Gastrocnemius medialis (tissue), 4 donors: ENCODE measurements around the gene TFDP1. TPM values are rescaled to one million over a fixed set of nuclear protein-coding genes. Genes with fewer than 3 reads are reported as not detected.

Source experiments
- ATAC-seq, 2 donors: fragments of 150-250 bp; one replicate each; pipeline ENCODE4 v1.9.1; 2016
- DNase-seq, 2 donors: peaks; one replicate each; pipeline ENCODE4 v3.0.0-alpha.2; 2019
- H3K27ac ChIP-seq, 4 donors: fragments of 200-600 bp; sonication (generic); 1 replicate in 1 of 4; 2 replicates in 3 of 4; pipeline ENCODE4 v1.5.1; 2016 to 2018; ENCODE audit warnings: mild to moderate bottlenecking in 2 of 4, moderate library complexity in 1 of 4
- H3K27me3 ChIP-seq, 3 donors: fragments of 200-600 bp; sonication (generic) in 2 of 3; 1 replicate in 1 of 3; 2 replicates in 2 of 3; pipeline versions ENCODE4 v1.5.1 to v1.6.0; 2016 to 2019; ENCODE audit warnings: mild to moderate bottlenecking in 1 of 3, moderate library complexity in 1 of 3
- H3K36me3 ChIP-seq, 2 donors: fragments of 200-600 bp; sonication (generic) in 1 of 2; one replicate each; pipeline ENCODE4 v1.5.1; 2017 to 2018
- H3K4me1 ChIP-seq, 2 donors: fragments of 200-600 bp; sonication (generic) in 1 of 2; one replicate each; pipeline ENCODE4 v1.5.1; 2016 to 2017; ENCODE audit warnings: mild to moderate bottlenecking in 2 of 2
- H3K4me3 ChIP-seq, 4 donors: fragments of 200-600 bp; sonication (generic) in 3 of 4; 1 replicate in 1 of 4; 2 replicates in 3 of 4; pipeline ENCODE4 v1.5.1; 2016 to 2019; ENCODE audit warnings: mild to moderate bottlenecking in 2 of 4
- H3K9me3 ChIP-seq, 3 donors: fragments of 200-600 bp; sonication (generic) in 2 of 3; 1 replicate in 1 of 3; 2 replicates in 2 of 3; pipeline ENCODE4 v1.5.1; 2016 to 2019
- CTCF ChIP-seq, 5 experiments: fragments of 450-650 bp in 3 of 5; fragments of 200-600 bp in 2 of 5; sonication (generic) in 2 of 5; IDR thresholded peaks in 4 of 5; conservative IDR thresholded peaks in 1 of 5; 1 replicate in 4 of 5; 2 replicates in 1 of 5; pipeline ENCODE4 v1.5.1; 2016 to 2019; ENCODE audit warnings: antibody characterized with exemption in 5 of 5, mild to moderate bottlenecking in 3 of 5, moderate library complexity in 3 of 5
- POLR2A ChIP-seq, 2 donors: fragments of 450-650 bp; IDR thresholded peaks; one replicate each; pipeline ENCODE4 v1.6.1; 2017; ENCODE audit warnings: antibody characterized with exemption in 2 of 2, mild to moderate bottlenecking in 2 of 2, moderate library complexity in 2 of 2
- in situ Hi-C, 4 donors: fragments of 200-750 bp; cut with MboI; loops; one replicate each; pipeline versions ENCODE4 v1.15.0 to v1.8.0; 2017; ENCODE audit warnings: low sequenced_read_pairs in 4 of 4
- intact Hi-C: fragments of 100-400 bp; cut with DNase I; formaldehyde crosslinking; loops from one replicate; pipeline ENCODE4 v1.15.1; 2023; ENCODE audit warnings: low total_unique reads
- total RNA-seq, 4 donors: library from RNA; depleted of rRNA; stranded (reverse); fragments of >200 nt; gene quantifications; one replicate each; pipeline versions ENCODE4 v1.1.0 to v1.2.3, GENCODE V29; 2016

The TFDP1 gene
- total RNA-seq, 4 donors from 2014 or later: 14.9 to 35.4 (median 29.1) TPM

- Histone ChIP-seq H3K4me1 (no peaks in the 10 kb centered on the region), H3K27ac (no peak overlapping the region), H3K9me3 (peaks cover 0 to 3% (median 0%) of the 10 kb centered on the region in 3 donors), H3K4me3 (no peak overlapping the region), H3K36me3 (no peaks in the 10 kb centered on the region), H3K27me3 (peaks cover 10 to 19% (median 17%) of the 10 kb centered on the region in 3 donors)
- ATAC-seq (no peak), DNase-seq (peak in 1 of 2 donors; percentile 6)
- TF ChIP-seq POLR2A (IDR thresholded peaks at IDR 0.05): no peak
- no peak for TF ChIP-seq CTCF (IDR thresholded peaks at IDR 0.05 in 4 of 5, conservative IDR thresholded peaks at IDR 0.05 in 1 of 5)
- intact Hi-C loops: no loop called here
- in situ Hi-C loops: no loop called here
These were observed 80.4 kb downstream of the TFDP1 start for GRCh38 chr13:113664751-113665596.

GRCh38 chr13:113665597-113666328, 81.2 kb downstream of the TFDP1 start:
- no peak overlapping the region for H3K27ac ChIP-seq
- H3K4me1 ChIP-seq: no peaks in the 10 kb centered on the region
- intact Hi-C loops (no loop called here), in situ Hi-C loops (no loop called here)
- H3K36me3 ChIP-seq: no peaks in the 10 kb centered on the region
- no peak overlapping the region for H3K4me3 ChIP-seq
- DNase-seq (peak in 1 of 2 donors; percentile 9), ATAC-seq (no peak)
- TF ChIP-seq POLR2A (IDR thresholded peaks at IDR 0.05) (no peak), CTCF (IDR thresholded peaks at IDR 0.05 in 4 of 5, conservative IDR thresholded peaks at IDR 0.05 in 1 of 5) (no peak)
- H3K27me3 ChIP-seq: peaks cover 10 to 19% (median 17%) of the 10 kb centered on the region in 3 donors
- H3K9me3 ChIP-seq: peaks cover 0 to 2% (median 0%) of the 10 kb centered on the region in 3 donors

GRCh38 chr13:113666329-113666670, 81.7 kb downstream of the TFDP1 start:
- Histone ChIP-seq H3K9me3 (no peaks in the 10 kb centered on the region), H3K27ac (no peak overlapping the region), H3K36me3 (no peaks in the 10 kb centered on the region), H3K4me3 (no peak overlapping the region), H3K4me1 (no peaks in the 10 kb centered on the region), H3K27me3 (peaks cover 10 to 19% (median 17%) of the 10 kb centered on the region in 3 donors)
- TF ChIP-seq CTCF (IDR thresholded peaks at IDR 0.05 in 4 of 5, conservative IDR thresholded peaks at IDR 0.05 in 1 of 5): no peak
- TF ChIP-seq POLR2A (IDR thresholded peaks at IDR 0.05): no peak
- ATAC-seq: no peak
- in situ Hi-C loops: no loop called here
- peak in 1 of 2 donors; percentile 8 for DNase-seq
- intact Hi-C loops: no loop called here

GRCh38 chr13:113666951-113667701, 82.6 kb downstream of the TFDP1 start, which contains the start of gene GRK1:
Gene GRK1 (plus strand): TSS chr13:113667219. CDS start chr13:113667387, 168 bp downstream.
- H3K4me1 ChIP-seq: no peaks in the 10 kb centered on the region
- in situ Hi-C loops: no loop called here

More at GRCh38 chr13:113666951-113667701, 82.6 kb downstream of the TFDP1 start, which contains the start of gene GRK1:
- Histone ChIP-seq H3K9me3 (no peaks in the 10 kb centered on the region), H3K27ac (no peak within 1 kb of the TSS), H3K36me3 (no peaks in the 10 kb centered on the region), H3K27me3 (peaks cover 10 to 19% (median 17%) of the 10 kb centered on the region in 3 donors), H3K4me3 (no peak within 1 kb of the TSS)
- TF ChIP-seq POLR2A (IDR thresholded peaks at IDR 0.05) (no peak), CTCF (IDR thresholded peaks at IDR 0.05 in 4 of 5, conservative IDR thresholded peaks at IDR 0.05 in 1 of 5) (no peak)
- ATAC-seq (no peak), DNase-seq (peak in 1 of 2 donors; percentile 8)
- intact Hi-C loops: no loop called here
